Ovary (tissue), 3 donors: Measurements from ENCODE around the gene RFC4.

Experiments
- EP300 ChIP-seq: sonication (generic); formaldehyde crosslinking; IDR thresholded peaks from one replicate; pipeline ENCODE4 v1.6.1; 2017; ENCODE audit warnings: antibody characterized with exemption
- POLR2A ChIP-seq: fragments of 450-650 bp; IDR thresholded peaks from one replicate; pipeline ENCODE4 v1.6.1; 2017; ENCODE audit warnings: antibody characterized with exemption, mild to moderate bottlenecking, moderate library complexity
- TF ChIP-seq, protein P1 (sequence below), 3 donors: fragments of 450-650 bp in 2 of 3; fragments of 200-600 bp in 1 of 3; IDR thresholded peaks; one replicate each; pipeline versions ENCODE4 v1.5.1 to v1.8.0; 2016 to 2022; ENCODE audit warnings: antibody characterized with exemption in 3 of 3, mild to moderate bottlenecking in 1 of 3
- donor health status: DM: no; HTN: no; CAD: no.

DNA sequence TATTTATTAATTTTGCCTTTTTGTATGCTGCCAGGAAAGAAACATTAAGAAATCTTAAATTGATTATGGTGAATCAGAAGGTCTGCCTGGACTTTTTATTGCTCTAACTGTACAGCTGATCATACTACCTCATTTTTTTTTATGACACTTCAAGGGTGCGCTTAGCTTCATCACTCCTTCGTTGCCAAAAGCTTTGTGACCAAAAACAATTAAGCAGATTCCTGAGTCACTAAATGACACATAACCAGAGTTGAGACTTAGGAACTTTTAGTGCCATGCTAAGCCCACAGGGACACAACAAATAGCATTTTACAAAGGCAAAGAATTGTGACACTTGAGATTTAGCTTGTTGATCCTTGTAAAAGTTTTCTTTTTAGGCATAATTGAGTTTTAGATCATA lies 41.2 kb upstream of the RFC4 start:
- no peak for TF ChIP-seq EP300
- TF ChIP-seq, protein P1, sequence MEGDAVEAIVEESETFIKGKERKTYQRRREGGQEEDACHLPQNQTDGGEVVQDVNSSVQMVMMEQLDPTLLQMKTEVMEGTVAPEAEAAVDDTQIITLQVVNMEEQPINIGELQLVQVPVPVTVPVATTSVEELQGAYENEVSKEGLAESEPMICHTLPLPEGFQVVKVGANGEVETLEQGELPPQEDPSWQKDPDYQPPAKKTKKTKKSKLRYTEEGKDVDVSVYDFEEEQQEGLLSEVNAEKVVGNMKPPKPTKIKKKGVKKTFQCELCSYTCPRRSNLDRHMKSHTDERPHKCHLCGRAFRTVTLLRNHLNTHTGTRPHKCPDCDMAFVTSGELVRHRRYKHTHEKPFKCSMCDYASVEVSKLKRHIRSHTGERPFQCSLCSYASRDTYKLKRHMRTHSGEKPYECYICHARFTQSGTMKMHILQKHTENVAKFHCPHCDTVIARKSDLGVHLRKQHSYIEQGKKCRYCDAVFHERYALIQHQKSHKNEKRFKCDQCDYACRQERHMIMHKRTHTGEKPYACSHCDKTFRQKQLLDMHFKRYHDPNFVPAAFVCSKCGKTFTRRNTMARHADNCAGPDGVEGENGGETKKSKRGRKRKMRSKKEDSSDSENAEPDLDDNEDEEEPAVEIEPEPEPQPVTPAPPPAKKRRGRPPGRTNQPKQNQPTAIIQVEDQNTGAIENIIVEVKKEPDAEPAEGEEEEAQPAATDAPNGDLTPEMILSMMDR (IDR thresholded peaks at IDR 0.05): no peak
- TF ChIP-seq POLR2A: no peak
